GM21381 (cell line): ENCODE results near the gene PASK.

Experiments
- ATAC-seq: cut with Tn5 transposase; IDR thresholded peaks from one replicate; pipeline ENCODE4 v1.9.1; 2021; ENCODE audit warnings: mild to moderate bottlenecking, moderate library complexity; ENCODE audit not compliant: unreplicated experiment

The PASK gene

GRCh38 chr2:241149925-241150659 lies 820 bp upstream of the PASK start, which contains the start of gene PPP1R7:
TSS of gene PPP1R7 (plus strand) at chr2:241150467. CDS start at chr2:241150496, 29 bp downstream.
- ATAC-seq: peak; percentile 77

- peak; percentile 13 for ATAC-seq
Observed at GRCh38 chr2:241149675-241149924, 328 bp upstream of the PASK start.

GRCh38 chr2:241148239-241148638 lies 1.0 kb downstream of the PASK start:
- no peak for ATAC-seq

- ATAC-seq: no peak
Observed at GRCh38 chr2:241147336-241147735, 1.9 kb downstream of the PASK start.

- no peak for ATAC-seq
Observed at GRCh38 chr2:241146286-241146685, 3.0 kb downstream of the PASK start.

- no peak for ATAC-seq
Observed at GRCh38 chr2:241142593-241142992, 6.7 kb downstream of the PASK start.

GRCh38 chr2:241142063-241142462 lies 7.2 kb downstream of the PASK start:
- no peak for ATAC-seq

GRCh38 chr2:241141214-241141770 lies 8.0 kb downstream of the PASK start:
- no peak for ATAC-seq

- no peak for ATAC-seq
Observed at GRCh38 chr2:241140445-241140840, 8.8 kb downstream of the PASK start.

- ATAC-seq: no peak
Observed at GRCh38 chr2:241139531-241140444, 9.5 kb downstream of the PASK start.

GRCh38 chr2:241138471-241138870 lies 10.8 kb downstream of the PASK start:
- ATAC-seq: no peak

- no peak for ATAC-seq
Observed at GRCh38 chr2:241137276-241138190, 11.7 kb downstream of the PASK start.

- no peak for ATAC-seq
Observed at GRCh38 chr2:241136661-241137260, 12.5 kb downstream of the PASK start.

- ATAC-seq: no peak
Observed at GRCh38 chr2:241136191-241136590, 13.1 kb downstream of the PASK start.

GRCh38 chr2:241135737-241136136 lies 13.5 kb downstream of the PASK start:
- ATAC-seq: no peak

GRCh38 chr2:241134711-241135110 lies 14.6 kb downstream of the PASK start:
- ATAC-seq: no peak

GRCh38 chr2:241133436-241133820 lies 15.8 kb downstream of the PASK start:
- ATAC-seq: no peak

GRCh38 chr2:241132538-241133435 lies 16.5 kb downstream of the PASK start:
- no peak for ATAC-seq

GRCh38 chr2:241131531-241131930 lies 17.7 kb downstream of the PASK start:
- no peak for ATAC-seq
